ENCODE measurements around the gene RPL37.
A peak's percentile ranks its signal among the peaks of the same experiment; 100 is the strongest.
"Not testable (repeated sequence)": the region's sequence is repeated elsewhere in the genome, so short reads cannot be mapped to it uniquely, and the experiment has no call there.

The RPL37 gene

DNA sequence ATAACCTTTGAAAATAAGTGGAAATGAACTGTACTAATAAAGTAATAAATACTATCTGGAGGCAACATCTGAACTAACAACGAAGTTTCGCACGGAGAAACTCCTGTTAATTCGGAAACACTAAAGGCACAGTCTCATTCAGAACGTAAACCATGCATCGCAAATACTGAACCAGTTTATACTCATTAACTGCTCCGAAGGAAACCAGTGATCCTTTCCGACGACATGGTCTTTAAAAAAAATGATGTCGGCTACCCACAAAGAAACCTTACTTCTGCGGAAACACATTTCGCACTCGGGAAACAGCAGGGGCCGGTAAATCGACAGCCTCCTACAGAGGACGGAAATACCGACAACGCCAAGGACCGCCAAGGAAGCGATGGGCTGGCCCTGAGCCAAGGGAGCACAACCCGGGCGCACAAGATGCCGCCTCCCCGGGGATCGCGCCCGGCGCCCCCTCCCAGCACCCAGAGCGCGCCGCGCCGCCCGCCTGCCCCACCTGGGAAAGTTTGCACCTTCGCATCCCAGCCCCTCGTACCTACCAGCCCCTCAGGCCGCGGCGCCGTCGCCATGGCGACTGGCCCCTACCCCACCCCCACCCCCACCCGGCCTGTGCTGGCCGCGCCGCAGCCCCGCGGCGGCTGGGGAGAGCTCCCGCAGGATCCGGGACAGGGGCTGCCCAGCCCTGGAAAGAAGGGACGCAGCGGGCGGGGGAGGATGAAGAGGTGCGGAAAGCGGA, 37.6 kb downstream of the RPL37 start:
- peak overlapping the region; percentile 95 for H3K27ac ChIP-seq
- DNase-seq (ENCODE audit: low spot score): peak; percentile 61
- TF ChIP-seq, protein P1, sequence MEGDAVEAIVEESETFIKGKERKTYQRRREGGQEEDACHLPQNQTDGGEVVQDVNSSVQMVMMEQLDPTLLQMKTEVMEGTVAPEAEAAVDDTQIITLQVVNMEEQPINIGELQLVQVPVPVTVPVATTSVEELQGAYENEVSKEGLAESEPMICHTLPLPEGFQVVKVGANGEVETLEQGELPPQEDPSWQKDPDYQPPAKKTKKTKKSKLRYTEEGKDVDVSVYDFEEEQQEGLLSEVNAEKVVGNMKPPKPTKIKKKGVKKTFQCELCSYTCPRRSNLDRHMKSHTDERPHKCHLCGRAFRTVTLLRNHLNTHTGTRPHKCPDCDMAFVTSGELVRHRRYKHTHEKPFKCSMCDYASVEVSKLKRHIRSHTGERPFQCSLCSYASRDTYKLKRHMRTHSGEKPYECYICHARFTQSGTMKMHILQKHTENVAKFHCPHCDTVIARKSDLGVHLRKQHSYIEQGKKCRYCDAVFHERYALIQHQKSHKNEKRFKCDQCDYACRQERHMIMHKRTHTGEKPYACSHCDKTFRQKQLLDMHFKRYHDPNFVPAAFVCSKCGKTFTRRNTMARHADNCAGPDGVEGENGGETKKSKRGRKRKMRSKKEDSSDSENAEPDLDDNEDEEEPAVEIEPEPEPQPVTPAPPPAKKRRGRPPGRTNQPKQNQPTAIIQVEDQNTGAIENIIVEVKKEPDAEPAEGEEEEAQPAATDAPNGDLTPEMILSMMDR (conservative IDR thresholded peaks at IDR 0.05; ENCODE audit: low read depth): no peak
- ChIA-PET CTCF (interaction anchor here (0.7 kb wide), 3 partner anchors 27 to 144 kb away, joined by 3 to 5 read pairs (median 3); no protein-coding TSS in a partner anchor), POLR2A (ENCODE audit: low non-redundant PET) (no interaction called here)

DNA sequence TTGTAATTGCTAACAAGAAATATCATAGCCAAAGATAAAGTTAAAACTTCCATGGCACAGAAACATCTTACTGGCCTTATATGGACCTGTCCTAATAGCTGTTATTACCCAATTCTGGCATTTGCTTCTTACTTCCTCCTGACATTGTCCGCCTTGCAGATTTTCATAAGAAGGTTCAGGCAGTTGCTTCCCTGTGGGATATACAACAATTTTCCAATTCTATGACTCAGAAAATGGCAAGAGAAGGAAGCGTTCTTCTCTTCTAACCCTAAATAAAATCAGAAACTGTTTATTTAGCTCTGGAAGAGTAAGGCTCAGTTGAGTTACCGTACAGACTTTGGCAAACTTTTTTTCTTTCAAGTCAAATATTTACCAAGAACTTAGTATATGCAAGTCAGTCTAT, 38.5 kb downstream of the RPL37 start:
- TF ChIP-seq, protein P1 (conservative IDR thresholded peaks at IDR 0.05; ENCODE audit: low read depth): no peak
- no peak for DNase-seq (ENCODE audit: low spot score)
- no peak overlapping the region for H3K27ac ChIP-seq
- CTCF ChIA-PET: interaction anchor here (0.5 kb wide), 1 partner anchor 10 kb away, joined by 3 read pairs; no protein-coding TSS in a partner anchor
- POLR2A ChIA-PET (ENCODE audit: low non-redundant PET): no interaction called here

DNA sequence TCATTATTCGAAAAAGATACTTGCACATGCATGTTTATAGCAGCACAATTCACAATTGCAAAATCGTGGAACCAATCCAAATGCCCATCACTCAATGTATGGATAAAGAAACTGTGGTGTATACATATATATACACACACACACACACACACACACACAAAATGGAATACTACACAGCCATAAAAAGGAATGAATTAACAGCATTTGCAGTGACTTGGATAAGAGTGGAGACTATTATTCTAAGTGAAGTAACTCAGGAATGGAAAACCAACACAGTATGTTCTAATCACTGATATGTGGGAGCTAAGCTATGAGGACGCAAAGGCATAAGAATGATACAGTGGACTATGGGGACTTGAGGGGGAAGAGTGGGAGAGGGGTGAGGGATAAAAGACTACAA, 40.1 kb downstream of the RPL37 start:
- POLR2A ChIA-PET (ENCODE audit: low non-redundant PET); H3K27ac ChIP-seq; DNase-seq (ENCODE audit: low spot score): not testable (repeated sequence)
- CTCF ChIA-PET: interaction anchor here (0.6 kb wide), 1 partner anchor 139 kb away, joined by 3 read pairs; no protein-coding TSS in a partner anchor

DNA sequence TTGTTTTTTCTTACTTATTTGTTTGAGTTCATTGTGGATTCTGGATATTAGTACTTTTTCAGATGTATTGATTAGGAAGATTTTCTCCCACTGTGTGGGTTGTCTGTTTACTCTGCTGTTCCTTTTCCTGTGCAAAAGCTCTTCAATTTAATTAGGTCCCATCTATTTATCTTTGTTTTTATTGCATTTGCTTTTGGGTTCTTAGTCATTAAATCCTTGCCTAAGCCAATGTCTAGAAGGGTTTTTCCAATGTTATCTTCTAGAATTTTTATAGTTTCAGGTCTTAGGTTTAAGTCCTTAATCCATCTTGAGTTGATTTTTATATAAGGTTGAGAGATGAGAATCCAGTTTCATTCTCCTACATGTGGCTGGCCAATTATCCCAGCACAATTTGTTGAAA, 40.7 kb downstream of the RPL37 start:
- H3K27ac ChIP-seq; CTCF ChIA-PET; DNase-seq (ENCODE audit: low spot score); POLR2A ChIA-PET (ENCODE audit: low non-redundant PET): not testable (repeated sequence)

DNA sequence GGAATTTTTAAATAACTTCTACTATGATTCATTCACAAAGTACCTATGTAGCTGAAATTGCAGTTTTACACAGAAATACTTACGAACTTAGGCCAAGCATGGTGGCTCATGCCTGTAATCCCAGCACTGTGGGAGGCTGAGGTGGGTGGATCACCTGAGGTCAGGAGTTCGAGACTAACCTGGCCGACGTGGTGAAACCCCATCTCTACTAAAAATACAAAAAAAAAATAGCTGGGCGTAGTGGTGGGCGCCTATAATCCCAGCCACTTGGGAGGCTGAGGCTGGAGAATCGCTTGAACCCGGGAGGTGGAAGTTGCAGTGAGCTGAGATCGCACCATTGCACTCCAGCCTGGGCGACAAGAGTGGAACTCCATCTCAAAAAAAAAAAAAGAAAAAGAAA, 42.3 kb downstream of the RPL37 start:
- POLR2A ChIA-PET (ENCODE audit: low non-redundant PET); H3K27ac ChIP-seq; CTCF ChIA-PET; DNase-seq (ENCODE audit: low spot score): not testable (repeated sequence)

DNA sequence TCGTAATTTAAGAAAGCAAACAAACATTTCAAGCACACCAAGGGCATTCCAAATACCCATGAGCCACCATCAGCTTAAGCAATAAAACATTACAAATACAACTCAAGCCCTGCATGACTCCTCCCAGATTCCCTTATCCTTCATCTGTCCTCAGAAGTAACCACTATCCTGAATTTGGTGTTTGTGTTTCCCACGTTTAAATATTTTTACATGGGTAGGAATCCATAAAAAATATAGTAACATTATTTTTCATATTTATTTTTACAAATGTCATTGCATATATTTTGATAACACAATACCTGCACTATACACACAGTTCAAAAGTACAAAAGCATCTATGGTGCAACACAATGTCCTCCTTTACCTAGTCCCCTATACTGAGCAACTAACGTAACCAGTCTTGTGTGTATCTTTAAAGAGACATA, 43.3 kb downstream of the RPL37 start:
- no peak overlapping the region for H3K27ac ChIP-seq
- TF ChIP-seq, protein P1 (conservative IDR thresholded peaks at IDR 0.05; ENCODE audit: low read depth): no peak
- ChIA-PET POLR2A (ENCODE audit: low non-redundant PET) (no interaction called here), CTCF (no interaction called here)
- DNase-seq (ENCODE audit: low spot score): no peak

DNA sequence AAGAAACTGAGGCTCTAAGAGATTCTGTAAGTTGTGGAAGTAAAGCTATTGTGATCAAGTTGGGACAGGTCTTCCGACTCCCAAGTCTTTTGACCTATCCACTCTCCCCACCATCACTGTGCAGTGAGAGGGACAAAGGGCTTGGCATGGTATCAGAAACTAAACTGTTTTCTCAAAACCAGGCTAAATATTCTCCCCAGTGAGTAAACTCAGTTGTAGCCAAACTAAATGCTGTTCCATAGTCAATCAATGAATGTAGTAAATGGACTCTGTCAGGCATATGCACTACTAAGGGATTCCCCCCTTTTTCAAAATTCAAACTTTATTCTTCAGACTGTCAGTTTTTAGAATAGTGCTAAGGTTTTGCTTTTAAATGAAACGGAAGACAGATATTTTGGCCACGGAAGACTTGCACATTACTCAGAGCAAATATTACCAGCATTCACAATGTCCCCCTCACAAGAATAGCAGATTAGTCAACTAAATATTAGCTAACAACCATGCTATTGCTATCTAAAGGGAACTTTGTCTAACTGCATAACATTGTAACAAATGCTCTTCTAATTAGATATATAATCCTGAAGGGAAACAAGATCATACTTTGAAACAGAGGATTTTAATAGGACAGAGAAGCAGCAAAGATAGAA, 44.0 kb downstream of the RPL37 start:
- CTCF ChIA-PET: interaction anchor here (0.6 kb wide), 1 partner anchor 35 kb away, joined by 3 read pairs; no protein-coding TSS in a partner anchor
- POLR2A ChIA-PET (ENCODE audit: low non-redundant PET): no interaction called here

DNA sequence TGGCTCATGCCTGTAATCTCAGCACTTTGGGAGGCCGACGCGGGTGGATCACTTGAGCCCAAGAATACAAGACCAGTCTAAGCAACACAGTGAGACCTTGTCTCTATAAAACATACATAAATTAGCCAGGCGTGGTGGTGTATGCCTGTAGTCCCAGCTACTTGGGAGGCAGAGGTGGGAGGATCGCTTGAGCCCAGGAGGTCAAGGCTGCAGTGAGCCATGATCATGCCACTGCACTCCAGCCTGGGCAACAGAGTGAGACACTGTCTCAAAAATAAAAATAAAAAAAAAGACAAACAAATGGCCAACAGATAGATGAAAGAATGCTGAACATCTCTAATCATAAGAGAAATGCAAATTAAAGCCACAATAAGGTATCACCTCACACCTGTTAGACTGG, 46.1 kb downstream of the RPL37 start:
- H3K27ac ChIP-seq; CTCF ChIA-PET; DNase-seq (ENCODE audit: low spot score); POLR2A ChIA-PET (ENCODE audit: low non-redundant PET): not testable (repeated sequence)

More for the DNA sequence above, 44.0 kb downstream of the RPL37 start:
- TF ChIP-seq, protein P1 (conservative IDR thresholded peaks at IDR 0.05; ENCODE audit: low read depth): no peak
- H3K27ac ChIP-seq: no peak overlapping the region
- no peak for DNase-seq (ENCODE audit: low spot score)

All from RWPE1 (cell line).